ENCODE data around the gene ERC1.
"Not testable (repeated sequence)": the region's sequence is repeated elsewhere in the genome, so short reads cannot be mapped to it uniquely, and the experiment has no call there.

ERC1 gene

DNA sequence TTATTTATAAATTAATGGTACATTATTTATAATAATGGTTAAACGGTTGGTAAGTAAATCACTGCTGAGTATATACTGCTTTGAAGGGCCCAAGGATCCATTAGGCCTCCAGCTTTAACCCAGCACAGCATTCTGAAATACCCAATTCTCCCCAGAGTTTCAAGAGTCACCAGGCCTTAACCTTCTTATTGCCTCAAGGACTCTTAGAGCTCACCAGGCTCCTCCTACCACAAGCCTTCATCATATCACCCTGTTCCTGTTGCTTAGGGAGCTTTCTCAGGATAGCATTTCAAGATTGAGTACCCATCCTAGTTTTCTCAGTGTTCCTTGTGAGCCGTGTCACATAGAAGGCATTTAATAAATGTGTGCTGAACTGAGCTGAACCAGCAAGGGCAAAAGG is 360.9 kb downstream of the ERC1 start:
- DNase-seq (ENCODE audit: low read depth, low spot score) = no peak
- H3K4me3 ChIP-seq (ENCODE audit: low read length) = no peak overlapping the region

DNA sequence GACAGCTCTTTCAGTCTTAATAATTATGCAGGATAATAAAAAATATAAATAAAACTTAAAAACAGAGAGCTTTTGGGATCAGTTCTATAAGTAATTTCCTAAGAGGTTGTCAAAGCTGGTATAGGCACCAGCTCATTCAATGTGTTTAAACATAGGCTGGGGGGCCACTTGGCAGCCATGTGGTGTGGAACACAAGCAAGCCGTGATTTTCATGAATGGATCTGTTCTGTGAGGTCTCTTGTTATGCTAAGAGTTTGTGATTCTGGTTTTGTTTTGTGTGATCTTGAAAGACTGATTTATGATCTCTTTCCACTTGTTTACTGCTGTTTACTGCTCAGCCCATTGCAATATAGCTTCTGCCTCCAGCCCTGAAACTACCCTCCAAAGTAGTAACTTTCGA is 362.4 kb downstream of the ERC1 start:
- no peak overlapping the region for H3K4me3 ChIP-seq (ENCODE audit: low read length)
- DNase-seq (ENCODE audit: low read depth, low spot score) = no peak

DNA sequence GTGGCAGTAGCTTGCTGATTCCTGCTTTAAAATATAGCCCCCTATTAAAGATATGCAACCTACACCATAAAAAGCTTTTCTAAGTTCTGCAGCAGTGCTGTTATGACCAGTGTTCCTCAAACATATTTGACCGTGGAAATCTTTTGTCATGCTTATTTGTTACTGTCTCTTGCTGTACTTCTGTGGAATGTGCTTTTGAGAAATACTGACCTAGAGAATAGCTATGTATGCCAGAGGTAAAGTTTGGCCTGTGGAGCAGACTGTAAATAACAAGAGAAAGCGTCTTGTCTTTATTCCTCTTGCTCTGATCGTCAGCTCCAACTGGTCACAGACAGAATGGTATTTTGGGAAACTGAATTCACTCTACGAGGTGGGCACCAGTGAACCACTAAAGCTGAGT is 364.4 kb downstream of the ERC1 start:
- H3K4me3 ChIP-seq (ENCODE audit: low read length) = no peak overlapping the region
- DNase-seq (ENCODE audit: low read depth, low spot score) = no peak

GRCh38 chr12:1355871-1356270 is 364.8 kb downstream of the ERC1 start:
- DNase-seq (ENCODE audit: low read depth, low spot score) = not testable (repeated sequence)

GRCh38 chr12:1356285-1356684 is 365.3 kb downstream of the ERC1 start:
- no peak for DNase-seq (ENCODE audit: low read depth, low spot score)
- H3K4me3 ChIP-seq (ENCODE audit: low read length) = no peak overlapping the region

More at GRCh38 chr12:1355871-1356270, 364.8 kb downstream of the ERC1 start:
- not testable (repeated sequence) for H3K4me3 ChIP-seq (ENCODE audit: low read length)

DNA sequence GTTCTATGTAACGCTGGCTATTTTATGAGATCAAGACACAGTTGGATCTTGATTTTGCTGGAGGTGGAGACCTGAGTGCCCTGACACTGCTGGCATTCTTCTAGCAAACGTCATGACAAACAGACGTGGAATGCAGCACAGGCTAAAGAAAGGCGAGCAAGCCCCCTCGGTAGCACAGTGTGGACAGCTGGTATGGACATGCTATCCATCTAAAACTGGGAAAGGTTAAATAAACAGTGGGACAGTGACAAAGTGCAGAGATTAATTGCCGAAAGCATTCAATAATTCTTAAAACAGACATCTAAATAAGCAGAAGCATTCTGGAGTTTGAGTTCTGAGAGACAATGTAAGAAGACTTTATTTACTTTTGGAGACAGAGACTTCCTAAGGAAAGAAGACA is 366.1 kb downstream of the ERC1 start:
- no peak for DNase-seq (ENCODE audit: low read depth, low spot score)

GRCh38 chr12:1357711-1358110 is 366.7 kb downstream of the ERC1 start:
- DNase-seq (ENCODE audit: low read depth, low spot score) = no peak
- no peak overlapping the region for H3K4me3 ChIP-seq (ENCODE audit: low read length)

More for the DNA sequence above, 366.1 kb downstream of the ERC1 start:
- no peak overlapping the region for H3K4me3 ChIP-seq (ENCODE audit: low read length)

DNA sequence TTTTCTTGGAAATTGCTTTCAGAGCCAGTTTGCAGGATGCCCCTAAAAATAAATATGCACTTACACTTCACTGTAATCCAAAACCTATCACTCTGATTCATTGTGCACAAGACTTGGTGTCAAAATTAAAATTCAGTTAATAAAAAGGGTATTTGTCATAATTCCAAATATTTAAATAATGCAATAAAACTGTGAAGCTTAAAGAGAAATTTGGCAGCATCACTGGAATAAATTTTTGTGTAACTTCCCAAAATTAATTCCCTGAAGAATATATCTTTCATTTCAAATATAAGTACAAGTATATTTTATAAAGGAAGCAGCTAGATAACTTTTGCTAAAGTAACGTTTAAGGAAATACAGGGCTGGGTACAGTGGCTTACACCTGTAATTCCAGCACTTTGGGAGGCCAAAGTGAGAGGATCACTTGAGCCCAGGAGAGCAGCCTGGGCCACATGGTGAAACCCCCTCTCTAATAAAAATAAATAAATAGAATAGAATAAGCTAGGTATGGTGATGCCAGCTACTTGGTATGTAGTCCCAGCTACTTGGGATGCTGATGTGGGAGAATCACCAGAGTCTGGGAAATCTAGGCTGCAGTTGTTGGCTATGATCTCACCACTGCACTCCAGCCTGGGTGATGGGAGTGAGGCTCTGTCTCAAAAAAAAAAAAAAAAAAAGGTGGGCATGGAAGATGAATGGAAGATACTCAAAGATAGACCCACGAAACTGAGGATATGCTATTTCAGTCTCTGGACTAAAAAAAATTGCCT is 369.6 kb downstream of the ERC1 start:
- no peak for DNase-seq (ENCODE audit: low read depth, low spot score)
- H3K4me3 ChIP-seq (ENCODE audit: low read length) = no peak overlapping the region

DNA sequence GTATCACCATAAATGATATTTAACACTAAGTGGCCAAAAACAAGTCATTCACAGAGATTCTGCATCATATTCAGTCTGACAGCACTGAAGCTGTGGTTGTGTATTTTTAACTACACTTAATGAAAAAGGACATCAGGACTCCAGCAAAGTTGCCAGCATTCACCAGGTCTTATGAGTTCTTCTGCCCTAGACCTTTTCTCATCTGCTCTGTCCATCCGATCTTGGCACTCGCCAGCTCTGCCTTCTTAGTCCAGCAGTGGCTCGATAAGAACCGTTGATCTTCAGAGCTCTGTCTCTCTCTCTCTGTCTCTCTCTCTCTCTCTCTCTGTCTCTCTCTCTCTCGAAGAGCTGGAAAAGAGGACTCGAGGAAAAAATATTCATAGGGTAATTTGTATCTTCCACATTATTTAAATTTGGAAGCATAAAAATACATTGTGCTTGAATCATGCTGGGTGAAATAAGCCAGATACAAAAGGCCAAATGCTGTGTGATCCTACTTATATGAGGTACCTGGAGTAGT is 371.2 kb downstream of the ERC1 start:
- H3K4me3 ChIP-seq (ENCODE audit: low read length) = no peak overlapping the region
- DNase-seq (ENCODE audit: low read depth, low spot score) = no peak

DNA sequence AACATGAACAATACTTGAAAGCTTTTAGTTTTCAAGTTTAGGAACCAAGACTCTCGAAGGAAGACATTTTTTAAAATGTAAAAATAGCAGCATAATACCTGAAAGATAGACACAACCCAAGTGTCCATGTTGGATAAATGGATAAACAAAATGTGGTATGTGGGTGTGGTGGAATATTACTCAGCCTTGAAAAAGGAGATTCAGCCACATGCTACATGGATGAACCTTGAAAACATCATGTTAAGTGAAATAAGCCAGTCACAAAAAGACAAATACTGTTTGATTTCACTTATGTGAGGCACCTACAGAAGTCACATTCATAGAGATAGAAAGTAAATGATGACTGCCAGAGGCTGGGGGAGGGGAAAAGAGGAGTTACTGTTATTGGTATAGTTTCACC is 374.7 kb downstream of the ERC1 start:
- H3K4me3 ChIP-seq (ENCODE audit: low read length) = no peak overlapping the region
- no peak for DNase-seq (ENCODE audit: low read depth, low spot score)

GRCh38 chr12:1367331-1368291 is 376.6 kb downstream of the ERC1 start:
- DNase-seq (ENCODE audit: low read depth, low spot score) = no peak
- no peak overlapping the region for H3K4me3 ChIP-seq (ENCODE audit: low read length)

DNA sequence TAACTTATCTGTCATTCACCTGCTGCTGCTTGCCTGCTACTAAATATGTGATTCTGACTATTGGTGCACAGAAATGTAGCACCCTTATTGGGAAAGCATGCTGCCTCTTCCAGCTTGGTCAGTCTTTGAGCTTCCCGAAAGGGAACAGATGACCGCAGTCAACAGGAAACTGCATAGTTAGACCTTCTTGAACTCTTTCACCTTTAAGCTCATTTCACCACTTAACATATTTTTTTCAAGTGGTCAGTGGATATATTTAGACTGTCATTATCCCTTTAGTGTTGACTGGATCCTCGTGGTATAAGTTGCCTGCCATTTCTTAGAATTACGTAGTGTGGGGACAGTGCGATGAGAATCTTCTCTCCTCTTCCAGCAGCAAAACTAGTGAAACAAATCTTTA is 378.4 kb downstream of the ERC1 start:
- no peak overlapping the region for H3K4me3 ChIP-seq (ENCODE audit: low read length)

GRCh38 chr12:1369938-1370500 is 379.0 kb downstream of the ERC1 start:
- DNase-seq (ENCODE audit: low read depth, low spot score) = no peak
- H3K4me3 ChIP-seq (ENCODE audit: low read length) = no peak overlapping the region

More for the DNA sequence above, 378.4 kb downstream of the ERC1 start:
- DNase-seq (ENCODE audit: low read depth, low spot score) = no peak

DNA sequence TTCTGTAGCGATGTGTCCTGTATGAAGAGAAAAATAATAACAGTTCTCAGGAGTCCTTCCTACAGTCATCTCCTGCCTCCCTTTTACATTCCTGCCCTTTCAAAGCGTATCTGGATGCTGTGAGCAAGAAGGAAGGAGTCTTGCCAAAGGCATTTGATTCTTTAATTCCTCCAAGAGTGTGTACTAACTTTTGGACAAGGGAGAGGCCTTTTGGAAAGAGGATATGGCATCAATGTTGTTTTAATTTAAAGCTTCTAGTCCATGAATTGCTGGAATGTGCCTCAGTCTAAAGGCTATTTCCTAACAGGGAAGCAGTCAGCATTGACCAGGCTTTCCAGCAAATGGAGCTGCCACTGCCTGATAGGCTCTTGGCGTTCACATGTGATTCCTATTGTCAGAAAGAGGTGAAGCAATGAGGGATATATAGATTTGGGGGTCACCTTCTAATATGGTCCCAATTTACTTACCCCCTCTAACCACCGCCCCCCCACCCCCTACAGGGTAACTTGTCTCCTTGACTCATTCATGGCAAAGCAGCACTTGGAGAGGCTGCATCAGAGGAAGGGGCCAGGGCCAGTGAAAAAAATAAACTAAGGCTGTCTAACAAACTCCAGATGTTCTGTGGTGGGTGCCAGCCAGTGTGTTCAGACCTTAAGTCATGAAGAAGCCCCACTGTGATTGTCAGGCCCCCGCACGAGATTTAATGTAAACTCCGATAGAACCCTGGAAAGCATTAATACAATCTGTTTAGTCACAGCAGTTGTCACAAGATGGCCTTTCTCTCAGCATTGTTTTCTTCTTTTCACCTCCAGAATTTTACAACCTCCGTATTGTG is 383.1 kb downstream of the ERC1 start:
- H3K4me3 ChIP-seq (ENCODE audit: low read length) = no peak overlapping the region
- DNase-seq (ENCODE audit: low read depth, low spot score) = no peak

GRCh38 chr12:1375323-1375722 is 384.3 kb downstream of the ERC1 start:
- H3K4me3 ChIP-seq (ENCODE audit: low read length) = no peak overlapping the region
- DNase-seq (ENCODE audit: low read depth, low spot score) = no peak

- H3K4me3 ChIP-seq (ENCODE audit: low read length) = no peak overlapping the region
- no peak for DNase-seq (ENCODE audit: low read depth, low spot score)
Measured at GRCh38 chr12:1377117-1377516, 386.1 kb downstream of the ERC1 start.

GRCh38 chr12:1377681-1378080 is 386.7 kb downstream of the ERC1 start:
- no peak for DNase-seq (ENCODE audit: low read depth, low spot score)
- no peak overlapping the region for H3K4me3 ChIP-seq (ENCODE audit: low read length)

DNA sequence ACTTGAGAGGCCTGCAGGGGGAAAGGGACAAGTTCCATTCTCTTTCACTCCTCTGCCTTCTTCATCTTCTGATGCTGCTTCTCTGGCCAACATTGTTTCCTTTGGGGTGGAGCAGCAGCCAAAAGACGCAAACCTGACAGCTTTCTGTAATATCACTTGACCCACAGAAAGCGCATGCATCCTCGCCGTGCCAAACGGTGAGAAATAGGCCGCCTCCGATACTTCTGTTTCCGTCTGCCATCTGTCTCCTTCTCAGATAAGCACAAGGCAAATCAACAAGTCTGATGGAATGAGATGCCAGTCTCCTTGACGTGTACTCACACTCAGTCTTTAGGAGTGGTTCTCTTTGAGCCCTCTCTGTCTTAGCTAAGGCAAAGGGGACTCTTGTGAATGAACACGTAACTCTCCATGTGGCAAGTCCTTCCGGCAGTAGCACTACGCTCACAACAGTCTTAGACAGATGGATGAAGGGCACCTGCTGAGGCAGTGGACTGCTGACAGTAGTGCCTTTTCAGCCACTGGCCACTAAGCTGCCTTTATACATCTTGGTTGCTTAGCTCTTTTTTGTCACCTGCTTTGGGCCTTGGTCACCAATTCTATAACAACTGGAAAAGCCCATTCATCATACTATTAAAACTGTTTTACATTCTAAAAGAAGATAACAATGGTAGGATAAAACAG is 389.3 kb downstream of the ERC1 start:
- H3K4me3 ChIP-seq (ENCODE audit: low read length) = no peak overlapping the region
- DNase-seq (ENCODE audit: low read depth, low spot score) = no peak

All from Jurkat, Clone E6-1 (cell line).